ENCODE measurements around the gene EOGT. TPM values are rescaled to one million over a fixed set of nuclear protein-coding genes. Genes with fewer than 3 reads are reported as not detected.

Gene EOGT
- polyA plus RNA-seq, 1 experiment: 29.4 TPM

GRCh38 chr3:69005071-69005790 lies 8.3 kb downstream of the EOGT start:
- ChIA-PET CTCF (interaction anchor here (1.0 to 1.4 kb wide), 2 partner anchors 9 to 15 kb away, joined by 3 read pairs; no protein-coding TSS in a partner anchor), POLR2A (interaction anchor here (1.0 kb wide), 1 partner anchor 8 kb away, joined by 4 read pairs; the partner anchor contains the start of gene EOGT)
- no peak for DNase-seq (ENCODE audit: low read depth, low spot score)
- TF ChIP-seq CTCF (IDR thresholded peaks at IDR 0.05; ENCODE audit: low read depth, low read length): no peak
- no peak overlapping the region for H3K4me3 ChIP-seq (ENCODE audit: low read depth, low read length)
- H3K27ac ChIP-seq (ENCODE audit: low read depth, low read length): no peak overlapping the region
- H3K27me3 ChIP-seq (ENCODE audit: control insufficient read depth, insufficient read depth, low read length): no peaks in the 10 kb centered on the region
- H3K9me3 ChIP-seq (ENCODE audit: control insufficient read depth, insufficient read depth, low read length): no peaks in the 10 kb centered on the region

- H3K9me3 ChIP-seq (ENCODE audit: control insufficient read depth, insufficient read depth, low read length): no peaks in the 10 kb centered on the region
- CTCF ChIA-PET: no interaction called here
Observed at GRCh38 chr3:69004138-69004537, 9.3 kb downstream of the EOGT start.

GRCh38 chr3:68999605-69000004 lies 13.9 kb downstream of the EOGT start:
- no peak overlapping the region for H3K27ac ChIP-seq (ENCODE audit: low read depth, low read length)
- no peaks in the 10 kb centered on the region for H3K9me3 ChIP-seq (ENCODE audit: control insufficient read depth, insufficient read depth, low read length)
- ChIA-PET CTCF (interaction anchor here (1.4 kb wide), 1 partner anchor 10 kb away, joined by 4 read pairs; no protein-coding TSS in a partner anchor), POLR2A (interaction anchor here (0.7 to 1.2 kb wide), 3 partner anchors 10 to 14 kb away, joined by 3 to 8 read pairs (median 4); partner anchors contain the start of gene EOGT)
- no peak for TF ChIP-seq CTCF (IDR thresholded peaks at IDR 0.05; ENCODE audit: low read depth, low read length)
- DNase-seq (ENCODE audit: low read depth, low spot score): no peak
- no peaks in the 10 kb centered on the region for H3K27me3 ChIP-seq (ENCODE audit: control insufficient read depth, insufficient read depth, low read length)
- no peak overlapping the region for H3K4me3 ChIP-seq (ENCODE audit: low read depth, low read length)

More at GRCh38 chr3:69004138-69004537, 9.3 kb downstream of the EOGT start:
- POLR2A ChIA-PET: no interaction called here
- Histone ChIP-seq H3K4me3 (ENCODE audit: low read depth, low read length) (no peak overlapping the region), H3K27ac (ENCODE audit: low read depth, low read length) (no peak overlapping the region), H3K27me3 (ENCODE audit: control insufficient read depth, insufficient read depth, low read length) (no peaks in the 10 kb centered on the region)
- TF ChIP-seq CTCF (IDR thresholded peaks at IDR 0.05; ENCODE audit: low read depth, low read length): no peak
- no peak for DNase-seq (ENCODE audit: low read depth, low spot score)

GRCh38 chr3:68999158-68999557 lies 14.3 kb downstream of the EOGT start:
- no peaks in the 10 kb centered on the region for H3K9me3 ChIP-seq (ENCODE audit: control insufficient read depth, insufficient read depth, low read length)
- ChIA-PET CTCF (no interaction called here), POLR2A (interaction anchor here (0.7 to 1.2 kb wide), 3 partner anchors 10 to 14 kb away, joined by 3 to 8 read pairs (median 4); partner anchors contain the start of gene EOGT)
- H3K27me3 ChIP-seq (ENCODE audit: control insufficient read depth, insufficient read depth, low read length): no peaks in the 10 kb centered on the region
- no peak for DNase-seq (ENCODE audit: low read depth, low spot score)
- no peak overlapping the region for H3K4me3 ChIP-seq (ENCODE audit: low read depth, low read length)
- no peak for TF ChIP-seq CTCF (IDR thresholded peaks at IDR 0.05; ENCODE audit: low read depth, low read length)
- no peak overlapping the region for H3K27ac ChIP-seq (ENCODE audit: low read depth, low read length)

- Histone ChIP-seq H3K27ac (ENCODE audit: low read depth, low read length) (no peak overlapping the region), H3K27me3 (ENCODE audit: control insufficient read depth, insufficient read depth, low read length) (no peaks in the 10 kb centered on the region), H3K4me3 (ENCODE audit: low read depth, low read length) (no peak overlapping the region), H3K9me3 (ENCODE audit: control insufficient read depth, insufficient read depth, low read length) (no peaks in the 10 kb centered on the region)
- POLR2A ChIA-PET: no interaction called here
- TF ChIP-seq CTCF (IDR thresholded peaks at IDR 0.05; ENCODE audit: low read depth, low read length): no peak
- CTCF ChIA-PET: no interaction called here
- no peak for DNase-seq (ENCODE audit: low read depth, low spot score)
Observed at GRCh38 chr3:68997887-68998286, 15.6 kb downstream of the EOGT start.
